Measurements from ENCODE around the gene STBD1.

STBD1 gene

GRCh38 chr4:76296286-76296820 is 10.2 kb upstream of the STBD1 start:
- Histone ChIP-seq H3K27me3 (ENCODE audit: insufficient read depth, poor library complexity, severe bottlenecking) (no peaks in the 10 kb centered on the region), H3K4me3 (replicated peaks; ENCODE audit: insufficient read depth, low read length) (no peak overlapping the region), H3K27ac (replicated peaks) (no peak overlapping the region)
- TF ChIP-seq REST (IDR thresholded peaks at IDR 0.05; ENCODE audit: insufficient replicate concordance, low read depth) (no peak), SPI1 (IDR thresholded peaks at IDR 0.05; ENCODE audit: borderline replicate concordance, low read depth) (peak; percentile 82)
- DNase-seq (ENCODE audit: low read depth in 1 of 2, low spot score in 1 of 2), result no peak

DNA sequence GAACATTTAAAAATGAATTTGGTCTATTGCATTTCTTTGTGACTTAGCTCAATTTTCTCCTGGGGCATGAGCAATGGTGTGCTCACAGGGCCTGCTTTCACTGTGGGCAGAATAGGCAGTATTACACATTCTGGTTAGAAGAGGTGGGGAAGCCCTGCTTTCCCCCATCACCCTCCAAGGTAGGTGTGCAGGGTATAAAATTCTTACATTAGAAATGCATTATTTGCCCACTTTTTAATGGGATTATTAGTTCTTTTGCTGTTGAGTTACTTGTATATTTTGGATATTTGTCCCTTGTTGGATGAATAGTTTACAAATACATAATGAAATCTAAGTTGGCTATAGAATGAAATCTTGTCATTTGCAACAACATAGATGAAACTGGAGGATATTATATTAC is 8.3 kb upstream of the STBD1 start:
- Histone ChIP-seq H3K4me3 (replicated peaks; ENCODE audit: insufficient read depth, low read length) (no peak overlapping the region), H3K27ac (replicated peaks) (no peak overlapping the region), H3K27me3 (ENCODE audit: insufficient read depth, poor library complexity, severe bottlenecking) (no peaks in the 10 kb centered on the region)
- DNase-seq (ENCODE audit: low read depth in 1 of 2, low spot score in 1 of 2), result no peak
- TF ChIP-seq POLR2AphosphoS5 (IDR thresholded peaks at IDR 0.05; ENCODE audit: low read depth) (no peak), GABPA (IDR thresholded peaks at IDR 0.05; ENCODE audit: low read depth) (no peak), REST (IDR thresholded peaks at IDR 0.05; ENCODE audit: insufficient replicate concordance, low read depth) (no peak), SPI1 (IDR thresholded peaks at IDR 0.05; ENCODE audit: borderline replicate concordance, low read depth) (no peak)
- TF ChIP-seq, protein P1, sequence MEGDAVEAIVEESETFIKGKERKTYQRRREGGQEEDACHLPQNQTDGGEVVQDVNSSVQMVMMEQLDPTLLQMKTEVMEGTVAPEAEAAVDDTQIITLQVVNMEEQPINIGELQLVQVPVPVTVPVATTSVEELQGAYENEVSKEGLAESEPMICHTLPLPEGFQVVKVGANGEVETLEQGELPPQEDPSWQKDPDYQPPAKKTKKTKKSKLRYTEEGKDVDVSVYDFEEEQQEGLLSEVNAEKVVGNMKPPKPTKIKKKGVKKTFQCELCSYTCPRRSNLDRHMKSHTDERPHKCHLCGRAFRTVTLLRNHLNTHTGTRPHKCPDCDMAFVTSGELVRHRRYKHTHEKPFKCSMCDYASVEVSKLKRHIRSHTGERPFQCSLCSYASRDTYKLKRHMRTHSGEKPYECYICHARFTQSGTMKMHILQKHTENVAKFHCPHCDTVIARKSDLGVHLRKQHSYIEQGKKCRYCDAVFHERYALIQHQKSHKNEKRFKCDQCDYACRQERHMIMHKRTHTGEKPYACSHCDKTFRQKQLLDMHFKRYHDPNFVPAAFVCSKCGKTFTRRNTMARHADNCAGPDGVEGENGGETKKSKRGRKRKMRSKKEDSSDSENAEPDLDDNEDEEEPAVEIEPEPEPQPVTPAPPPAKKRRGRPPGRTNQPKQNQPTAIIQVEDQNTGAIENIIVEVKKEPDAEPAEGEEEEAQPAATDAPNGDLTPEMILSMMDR (IDR thresholded peaks at IDR 0.05; ENCODE audit: insufficient read depth, low read length), result no peak

- DNase-seq (ENCODE audit: low read depth in 1 of 2, low spot score in 1 of 2), result peak; percentile 61 to 63
Measured at GRCh38 chr4:76300012-76300411, 6.5 kb upstream of the STBD1 start.

DNA sequence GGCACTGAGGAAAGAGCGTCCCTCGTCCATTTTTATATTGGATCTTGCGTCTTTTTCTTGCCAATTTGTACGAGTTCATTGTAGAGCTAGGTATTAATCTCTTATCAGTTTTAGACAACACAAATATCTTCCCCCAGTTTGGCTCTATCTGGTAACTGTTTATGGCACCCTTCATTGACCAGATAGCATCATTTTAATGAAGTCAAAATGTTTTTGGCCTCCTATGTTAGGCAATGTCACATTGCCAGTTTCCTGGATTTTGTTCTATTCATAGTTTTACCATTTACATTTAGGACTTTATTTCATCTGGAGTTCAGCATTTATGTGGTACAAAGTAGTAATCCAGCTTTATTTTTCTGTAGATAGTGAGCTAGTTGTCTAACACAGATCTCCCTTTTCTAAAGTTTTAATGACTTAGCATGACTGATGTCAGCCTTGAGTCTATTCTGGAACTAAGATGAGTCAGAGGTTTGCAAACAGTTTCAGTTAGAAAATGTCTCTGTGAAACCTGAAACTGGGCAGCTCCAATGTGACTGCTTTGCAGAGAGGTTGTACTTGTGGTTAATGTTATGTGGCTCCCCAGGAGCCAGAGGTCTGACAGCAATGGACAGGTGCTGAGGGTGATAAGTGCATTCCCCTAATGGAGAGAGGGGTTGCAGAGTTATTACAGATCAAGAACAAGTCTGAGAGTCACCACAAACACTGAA is 5.3 kb upstream of the STBD1 start:
- H3K27ac ChIP-seq (replicated peaks), result peak overlapping the region; percentile 37
- no peaks in the 10 kb centered on the region for H3K27me3 ChIP-seq (ENCODE audit: insufficient read depth, poor library complexity, severe bottlenecking)
- no peak for TF ChIP-seq SPI1 (IDR thresholded peaks at IDR 0.05; ENCODE audit: borderline replicate concordance, low read depth)
- no peak for TF ChIP-seq REST (IDR thresholded peaks at IDR 0.05; ENCODE audit: insufficient replicate concordance, low read depth)
- no peak for TF ChIP-seq POLR2AphosphoS5 (IDR thresholded peaks at IDR 0.05; ENCODE audit: low read depth)
- TF ChIP-seq, protein P1 (IDR thresholded peaks at IDR 0.05; ENCODE audit: insufficient read depth, low read length), result no peak
- no peak for TF ChIP-seq GABPA (IDR thresholded peaks at IDR 0.05; ENCODE audit: low read depth)
- peak; percentile 35 to 63 for DNase-seq (ENCODE audit: low read depth in 1 of 2, low spot score in 1 of 2)
- no peak overlapping the region for H3K4me3 ChIP-seq (replicated peaks; ENCODE audit: insufficient read depth, low read length)

More at GRCh38 chr4:76300012-76300411, 6.5 kb upstream of the STBD1 start:
- H3K27me3 ChIP-seq (ENCODE audit: insufficient read depth, poor library complexity, severe bottlenecking), result no peaks in the 10 kb centered on the region
- H3K4me3 ChIP-seq (replicated peaks; ENCODE audit: insufficient read depth, low read length), result no peak overlapping the region
- peak overlapping the region; percentile 37 for H3K27ac ChIP-seq (replicated peaks)
- TF ChIP-seq POLR2AphosphoS5 (IDR thresholded peaks at IDR 0.05; ENCODE audit: low read depth) (no peak), SPI1 (IDR thresholded peaks at IDR 0.05; ENCODE audit: borderline replicate concordance, low read depth) (peak; percentile 91)
